HG02798 (cell line): ENCODE data around the gene SLC4A5.

ENCODE experiments used
- ATAC-seq: cut with Tn5 transposase; IDR thresholded peaks from one replicate; pipeline ENCODE4 v1.9.1; 2021; ENCODE audit warnings: mild to moderate bottlenecking; ENCODE audit not compliant: unreplicated experiment, poor library complexity

SLC4A5 gene

GRCh38 chr2:74181739-74182138 lies 161.5 kb downstream of the SLC4A5 start:
- peak; percentile 31 for ATAC-seq

DNA sequence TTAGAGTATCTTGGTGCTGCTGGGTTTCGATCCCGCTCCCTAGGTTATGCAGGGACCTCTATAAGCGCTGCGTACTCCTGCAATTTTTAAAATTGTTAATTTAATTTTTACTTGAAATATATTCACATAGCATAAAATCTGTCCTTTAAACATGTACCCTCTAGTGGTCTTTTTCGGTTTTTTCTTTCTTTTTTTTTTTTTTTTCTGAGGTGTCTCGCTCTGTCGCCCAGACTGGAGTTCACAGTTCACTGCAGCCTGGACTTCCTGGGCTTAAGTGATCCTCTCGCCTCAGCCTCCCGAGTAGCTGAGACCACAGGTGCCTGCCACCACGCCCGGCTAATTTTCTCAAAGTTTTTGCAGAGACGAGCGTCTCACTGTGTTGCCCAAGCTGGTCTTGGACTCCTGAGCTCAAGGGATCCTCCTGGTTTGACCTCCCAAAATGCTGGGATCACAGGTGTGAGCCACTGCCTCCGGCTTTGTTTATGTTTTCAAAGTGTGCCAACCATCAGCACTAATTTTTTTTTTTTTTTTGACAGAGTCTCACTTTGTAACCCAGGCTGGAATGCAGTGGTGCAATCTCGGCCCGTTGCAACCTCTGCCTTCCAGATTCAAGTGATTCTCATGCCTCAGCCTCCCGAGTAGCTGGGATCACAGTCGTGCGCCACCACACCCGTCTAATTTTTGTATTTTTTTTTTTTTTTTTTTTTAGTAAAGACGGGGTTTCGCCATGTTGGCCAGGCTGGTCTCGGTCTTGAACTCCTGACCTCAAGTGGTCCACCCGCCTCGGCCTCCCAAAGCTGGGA lies 164.0 kb downstream of the SLC4A5 start:
- peak; percentile 0 for ATAC-seq

DNA sequence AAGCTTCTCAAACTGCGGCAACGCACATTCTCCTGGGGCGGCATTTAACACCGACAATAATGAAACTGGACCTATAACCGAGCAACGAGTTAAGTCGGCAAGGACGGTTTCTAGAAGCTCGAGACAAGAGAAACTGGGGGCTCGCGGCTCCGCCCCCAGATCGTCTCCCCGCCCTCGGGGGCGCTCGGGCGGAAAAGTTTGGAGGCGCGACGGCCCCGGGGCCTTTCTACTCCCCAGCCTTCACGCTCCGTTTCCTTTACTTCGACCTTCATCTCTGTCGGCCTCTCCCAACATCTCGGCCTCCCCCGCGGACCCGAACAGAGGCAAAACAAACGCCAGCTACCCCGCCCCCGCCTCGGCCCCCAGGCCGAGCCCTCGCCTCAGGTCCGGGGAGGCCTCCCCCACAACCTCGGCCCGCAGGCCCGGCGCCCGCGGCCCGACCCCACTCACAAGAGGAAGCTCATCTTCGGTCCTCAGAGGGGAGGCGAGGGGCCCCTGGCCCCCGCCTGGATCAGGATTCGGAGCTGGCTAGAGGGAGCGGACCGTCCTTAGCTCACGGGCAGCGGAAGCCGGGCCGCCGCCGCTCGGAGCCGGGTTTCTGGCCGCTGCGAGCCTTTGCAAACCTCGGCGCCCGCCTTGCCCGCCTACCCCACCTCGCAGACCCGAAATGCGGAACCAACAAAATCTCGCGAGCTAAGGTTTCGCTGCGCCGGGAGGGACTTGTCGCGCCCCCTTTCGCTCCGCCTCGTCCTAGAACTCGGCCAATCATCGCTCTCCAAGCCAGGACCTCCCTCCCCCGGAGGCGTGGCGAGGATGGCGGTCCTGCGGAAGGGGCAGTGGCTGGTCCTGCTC lies 164.8 kb downstream of the SLC4A5 start, which contains the start of gene MOB1A:
TSS of gene MOB1A (minus strand) at position 669 of the 852 bp plus-strand sequence. CDS start at position 464, 205 bp downstream.
- ATAC-seq = peak; percentile 89

GRCh38 chr2:74177696-74178095 lies 165.5 kb downstream of the SLC4A5 start:
- ATAC-seq = no peak

DNA sequence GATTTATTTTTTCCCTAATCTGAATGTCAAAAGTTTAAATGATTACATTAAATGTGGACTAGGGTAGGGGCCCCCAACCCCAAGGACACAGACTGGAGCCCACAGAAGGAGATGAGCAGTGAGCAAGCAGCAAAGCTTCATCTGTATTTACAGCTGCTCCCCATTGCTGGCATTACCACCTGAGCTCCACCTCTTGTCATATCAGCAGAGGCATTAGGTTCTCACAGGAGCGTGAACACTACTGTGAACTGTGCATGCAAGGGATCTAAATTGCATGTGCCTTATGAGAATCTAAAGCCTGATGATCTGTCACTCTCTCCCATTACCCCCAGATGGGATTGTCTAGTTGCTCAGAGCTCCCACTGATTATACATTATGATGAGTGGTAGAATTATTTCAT lies 168.3 kb downstream of the SLC4A5 start:
- ATAC-seq = no peak

DNA sequence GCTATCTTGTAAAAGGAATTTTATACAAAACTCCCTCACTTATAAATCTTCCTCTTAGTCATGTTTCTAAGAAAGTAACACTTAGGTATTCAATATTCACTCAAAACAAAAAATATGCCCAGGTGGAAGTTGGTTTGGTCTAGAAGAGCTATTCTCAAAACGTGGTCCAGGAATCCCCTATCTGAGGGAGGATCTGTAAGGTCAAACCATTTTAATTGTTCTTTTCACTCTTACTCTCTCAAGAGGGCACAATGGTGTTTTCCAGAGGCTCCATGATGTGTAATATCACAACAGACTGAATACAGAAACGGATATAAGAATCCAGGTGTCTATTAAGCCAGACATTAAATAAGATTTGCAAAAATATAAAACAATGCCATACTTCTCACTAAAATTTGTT lies 174.5 kb downstream of the SLC4A5 start:
- ATAC-seq = no peak
